ENCODE measurements around the gene NGEF.

Gene NGEF

DNA sequence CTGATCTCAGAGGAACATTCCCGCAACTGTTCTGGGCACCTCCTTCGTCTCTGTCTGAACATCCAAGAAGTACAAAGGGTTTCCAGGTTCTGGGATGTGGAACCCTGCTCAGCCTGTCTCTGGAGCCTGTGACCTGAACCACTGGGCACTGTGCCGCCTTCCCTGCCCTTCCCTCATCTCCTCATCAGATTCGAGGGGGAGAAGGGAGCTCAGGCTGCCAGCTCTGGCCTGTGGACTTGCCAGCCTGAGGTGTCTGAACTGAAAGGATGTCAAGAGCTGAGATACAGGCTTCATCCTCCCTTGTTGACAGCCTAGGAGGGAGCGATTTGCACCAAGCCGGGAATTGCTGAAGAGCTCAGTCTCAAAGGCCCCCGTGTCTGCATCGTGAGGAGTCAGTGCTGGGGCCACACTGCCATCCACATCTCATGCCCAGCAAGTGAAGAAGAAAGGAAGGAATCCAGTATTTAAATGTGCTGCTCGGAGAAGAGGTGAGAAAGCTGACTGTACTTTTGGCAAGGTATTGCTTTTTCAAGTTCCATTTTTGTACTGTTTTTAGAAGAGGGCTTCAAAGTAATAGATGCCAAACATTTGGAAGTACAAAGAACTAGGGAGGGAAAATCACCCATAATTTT lies 32.0 kb upstream of the NGEF start:
- no peak for DNase-seq

DNA sequence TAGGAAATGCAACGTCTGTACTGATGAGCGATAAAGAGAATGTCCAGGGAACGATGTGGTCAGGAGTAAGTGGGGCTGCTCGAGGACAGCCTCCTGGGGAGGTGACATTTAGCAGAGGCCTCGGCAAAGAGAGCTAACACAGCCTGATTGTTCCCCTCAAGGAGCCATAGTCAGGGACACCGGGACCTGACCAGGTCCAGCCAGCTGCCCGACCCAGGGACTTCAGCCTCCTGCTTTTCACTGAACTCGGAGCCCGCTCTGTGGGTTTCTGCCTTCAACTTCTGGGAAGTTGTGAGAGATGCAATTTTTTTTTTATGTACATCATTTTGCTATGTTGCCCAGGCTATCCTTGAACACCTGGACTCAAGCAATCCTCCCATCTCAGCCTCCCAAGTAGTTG lies 29.5 kb upstream of the NGEF start:
- no peak for DNase-seq

DNA sequence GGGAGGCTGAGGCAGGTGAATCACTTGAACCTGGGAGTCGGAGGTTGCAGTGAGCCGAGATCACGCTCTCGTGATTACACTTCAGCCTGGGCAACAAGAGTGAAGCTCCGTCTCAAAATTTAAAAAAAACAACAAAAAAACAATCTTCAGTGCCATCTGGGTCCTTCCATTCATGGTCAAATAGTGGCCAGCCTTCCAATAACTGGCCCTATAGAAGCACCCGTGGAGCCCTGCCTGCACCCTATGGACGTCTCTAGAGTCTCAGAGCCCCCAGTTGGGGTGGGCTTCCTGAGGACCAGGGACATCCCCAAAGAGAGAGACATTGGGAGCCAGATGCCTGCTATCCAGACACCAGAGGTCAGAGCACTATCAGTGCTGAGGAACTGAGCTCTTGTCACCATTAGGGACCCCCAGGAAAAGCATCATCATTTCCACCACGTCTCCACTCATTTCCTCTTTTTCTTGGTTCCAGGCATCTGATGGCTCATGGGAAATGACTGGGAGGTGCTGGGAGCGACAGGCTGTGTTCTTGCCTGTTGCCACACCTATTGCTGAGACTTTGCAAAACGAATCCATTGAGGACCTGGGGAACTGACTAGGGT lies 28.8 kb upstream of the NGEF start:
- no peak for DNase-seq

DNA sequence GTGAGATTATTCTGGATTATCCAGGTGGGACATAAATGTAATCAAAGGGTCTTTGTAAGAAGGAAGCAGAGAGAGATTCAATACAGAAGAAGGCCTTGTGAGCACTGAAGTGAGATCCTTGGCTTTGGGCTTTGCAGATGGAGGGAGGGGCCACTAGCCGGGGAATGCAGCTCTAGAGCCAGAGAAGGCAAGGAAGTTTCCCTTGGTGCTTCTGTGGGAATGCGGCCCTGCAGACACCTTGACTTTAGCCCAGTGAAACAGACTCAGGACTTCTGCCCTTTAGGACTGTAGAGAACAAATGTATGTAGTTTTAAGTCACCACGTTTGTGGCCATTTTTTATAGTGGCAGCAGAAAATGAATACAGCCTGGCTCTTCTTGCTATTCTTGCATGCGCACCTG lies 27.5 kb upstream of the NGEF start:
- DNase-seq: no peak

DNA sequence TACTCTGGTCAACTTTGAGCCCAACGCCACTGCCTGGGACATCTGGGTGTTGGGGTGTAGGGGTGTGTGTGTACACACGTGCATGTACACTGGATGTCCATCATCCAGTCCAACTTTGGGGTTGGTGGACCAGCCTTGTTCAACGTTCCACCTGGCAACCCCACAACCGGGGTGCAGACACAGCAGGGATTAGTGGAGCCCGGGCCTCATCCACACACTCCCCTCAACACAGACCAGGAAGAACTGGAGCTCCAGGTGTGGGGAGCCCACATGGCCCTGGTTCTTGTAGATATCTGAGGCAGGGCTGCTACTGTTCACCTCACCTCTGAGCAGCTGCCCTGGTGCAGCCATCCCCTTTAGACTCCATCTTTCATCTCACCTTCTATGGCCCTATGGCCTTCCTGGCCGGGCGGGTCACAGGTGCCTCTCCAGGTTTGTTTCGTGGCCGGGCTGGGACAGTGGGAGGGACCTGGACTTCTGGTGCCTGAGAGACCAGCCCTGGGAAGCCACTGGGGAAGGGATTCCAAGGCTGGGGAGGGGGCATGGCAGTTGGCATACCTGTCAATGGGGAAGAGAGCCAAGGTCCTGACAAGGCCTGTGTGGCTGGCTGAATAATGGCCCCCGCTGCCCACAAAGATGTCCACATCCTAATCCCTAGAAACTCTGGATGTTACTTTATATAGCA lies 26.9 kb upstream of the NGEF start:
- DNase-seq: no peak

DNA sequence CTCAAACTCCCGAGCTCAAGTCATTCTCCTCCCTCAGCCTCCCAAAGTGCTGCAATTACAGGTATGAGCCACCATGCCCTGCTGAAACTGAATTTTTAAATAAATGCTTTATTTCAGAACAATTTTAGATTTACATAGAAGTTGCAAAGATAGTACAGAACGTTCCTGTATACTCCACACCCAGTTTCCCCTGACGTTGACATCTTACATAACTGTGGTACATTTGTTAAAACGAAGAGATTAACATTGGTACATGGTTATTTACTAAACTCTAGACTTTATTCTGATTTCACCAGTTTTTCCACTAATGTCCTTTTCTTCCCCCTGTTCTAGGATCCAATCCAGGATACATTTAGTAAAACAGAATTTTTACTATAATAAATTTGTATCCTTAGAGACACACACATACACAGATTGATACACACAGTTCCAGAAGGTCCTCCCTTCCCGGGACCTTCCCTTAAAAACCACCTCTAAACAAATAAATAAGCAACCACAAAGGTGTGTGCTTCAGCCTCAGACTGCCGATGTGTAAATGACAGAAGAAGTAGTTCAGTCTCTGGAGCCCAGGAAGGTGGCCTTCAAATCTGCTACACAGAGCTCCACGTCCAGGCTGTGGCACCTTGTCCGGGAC lies 26.3 kb upstream of the NGEF start:
- no peak for DNase-seq

DNA sequence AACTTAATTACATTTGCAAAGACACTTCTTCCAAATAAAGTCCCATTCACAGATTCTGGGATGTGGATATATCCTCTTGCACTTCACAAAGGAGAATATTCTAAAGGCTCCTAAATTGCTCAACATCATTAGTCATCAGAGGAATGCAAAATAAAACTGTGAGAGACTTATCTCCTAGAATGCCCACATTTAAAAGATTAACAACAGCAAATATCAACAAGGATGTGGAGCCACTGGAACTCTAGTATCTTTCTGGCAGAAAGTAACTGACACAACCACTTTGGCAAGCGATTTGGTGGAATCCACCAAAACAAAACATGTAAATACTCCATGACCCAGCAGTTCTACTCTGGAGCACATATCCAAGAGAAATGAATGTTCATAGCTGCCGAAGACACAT lies 24.0 kb upstream of the NGEF start:
- no peak for DNase-seq

DNA sequence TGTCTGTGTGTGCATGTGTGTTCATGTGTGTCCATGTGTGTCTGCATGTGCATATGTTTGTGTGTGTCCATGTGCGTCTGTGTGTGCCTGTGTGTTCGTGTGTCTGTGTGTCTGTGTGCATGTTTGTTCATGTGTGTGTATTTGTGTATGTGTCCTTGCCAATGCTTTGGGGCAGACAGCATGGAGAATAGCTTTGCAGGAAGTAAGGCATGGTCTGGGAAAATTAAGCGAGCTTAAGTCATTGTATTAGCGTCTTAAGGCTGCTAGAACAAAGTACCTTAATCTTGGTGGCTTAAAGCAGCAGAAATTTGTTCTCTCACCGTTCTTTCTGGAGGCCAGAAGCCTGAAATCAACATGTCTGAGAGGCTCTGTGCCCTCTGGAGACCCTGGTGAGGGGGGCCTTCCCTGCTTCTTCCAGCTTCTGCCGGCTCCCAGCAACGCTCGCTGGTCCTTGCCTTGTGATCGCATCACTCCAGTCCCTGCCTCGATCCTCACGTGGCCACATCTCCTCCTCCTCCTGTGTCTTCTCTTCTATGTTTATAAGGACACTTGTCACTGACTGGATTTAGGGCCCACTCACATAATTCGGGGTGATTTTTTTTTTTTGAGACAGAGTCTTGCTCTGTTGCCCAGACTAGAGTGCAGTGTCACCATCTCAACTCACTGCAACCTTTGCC lies 23.2 kb upstream of the NGEF start:
- no peak for DNase-seq

DNA sequence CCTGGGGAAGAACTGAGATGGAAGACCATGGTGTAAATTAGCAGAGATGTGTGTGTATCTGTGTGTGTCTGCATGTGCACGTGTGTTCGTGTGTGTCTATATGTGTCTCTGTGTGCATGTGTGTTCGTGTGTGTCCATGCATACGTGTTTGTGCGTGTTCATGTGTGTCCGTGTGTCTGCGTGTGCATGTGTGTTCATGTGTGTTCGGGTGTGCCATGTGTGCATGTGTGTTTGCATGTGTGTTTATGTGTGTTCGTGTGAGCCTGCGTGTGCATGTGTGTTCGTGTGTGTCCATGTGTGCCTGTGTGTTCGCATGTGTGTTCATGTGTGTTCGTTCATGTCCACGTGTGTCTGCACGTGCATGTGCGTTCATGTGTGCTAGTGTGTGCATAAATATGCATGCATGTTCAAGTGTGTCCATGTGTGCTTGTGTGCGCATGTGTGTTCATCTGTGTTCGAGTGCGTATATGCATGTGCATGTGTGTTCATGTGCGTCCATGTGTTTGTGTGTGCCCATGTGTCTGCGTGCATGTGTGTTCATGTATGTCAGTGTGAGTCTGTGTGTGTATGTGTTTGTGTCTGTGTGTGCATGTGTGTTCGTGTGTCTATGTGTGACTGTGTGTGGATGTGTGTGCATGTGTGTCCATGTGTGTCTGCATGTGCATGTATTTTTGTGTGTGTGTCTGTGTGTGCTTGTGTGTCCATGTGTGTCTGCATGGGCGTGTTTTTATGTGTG lies 22.5 kb upstream of the NGEF start:
- no peak for DNase-seq

DNA sequence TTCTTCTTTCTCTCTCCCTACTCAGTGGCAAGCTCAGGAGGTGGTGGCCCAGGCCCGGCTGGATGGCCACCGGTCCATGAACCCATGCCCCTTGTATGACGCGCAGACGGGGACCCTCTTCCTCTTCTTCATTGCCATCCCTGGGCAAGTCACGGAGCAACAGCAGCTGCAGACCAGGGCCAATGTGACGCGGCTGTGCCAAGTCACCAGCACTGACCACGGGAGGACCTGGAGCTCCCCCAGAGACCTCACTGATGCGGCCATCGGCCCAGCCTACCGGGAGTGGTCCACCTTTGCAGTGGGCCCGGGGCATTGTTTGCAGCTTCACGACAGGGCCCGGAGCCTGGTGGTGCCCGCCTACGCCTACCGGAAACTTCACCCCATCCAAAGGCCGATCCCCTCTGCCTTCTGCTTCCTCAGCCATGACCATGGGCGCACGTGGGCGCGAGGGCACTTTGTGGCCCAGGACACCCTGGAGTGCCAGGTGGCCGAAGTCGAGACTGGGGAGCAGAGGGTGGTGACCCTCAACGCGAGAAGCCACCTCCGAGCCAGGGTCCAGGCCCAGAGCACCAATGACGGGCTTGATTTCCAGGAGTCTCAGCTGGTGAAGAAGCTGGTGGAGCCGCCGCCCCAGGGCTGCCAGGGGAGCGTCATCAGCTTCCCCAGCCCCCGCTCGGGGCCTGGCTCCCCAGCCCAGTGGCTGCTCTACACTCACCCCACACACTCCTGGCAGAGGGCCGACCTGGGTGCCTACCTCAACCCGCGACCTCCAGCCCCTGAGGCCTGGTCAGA lies 21.2 kb upstream of the NGEF start:
- DNase-seq: no peak

DNA sequence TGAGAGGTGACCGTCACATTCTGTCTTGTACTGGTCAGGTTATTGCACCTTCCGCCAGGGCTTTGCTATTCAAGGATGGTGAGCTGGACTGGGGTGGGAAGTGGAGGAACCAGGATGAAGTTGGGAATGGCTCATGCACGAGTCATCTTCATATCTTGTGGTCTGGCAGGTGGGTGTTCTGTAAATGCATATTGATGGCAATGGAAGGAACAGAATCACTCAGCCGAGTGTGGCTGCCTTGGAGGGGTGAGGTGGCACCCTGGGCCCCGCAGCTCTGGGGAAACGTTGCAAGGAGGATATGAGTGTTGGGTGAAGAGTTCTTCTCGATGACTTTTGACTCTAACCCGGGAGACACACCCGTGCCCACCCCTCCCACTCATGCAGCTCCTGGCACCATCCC lies 20.6 kb upstream of the NGEF start:
- no peak for DNase-seq

DNA sequence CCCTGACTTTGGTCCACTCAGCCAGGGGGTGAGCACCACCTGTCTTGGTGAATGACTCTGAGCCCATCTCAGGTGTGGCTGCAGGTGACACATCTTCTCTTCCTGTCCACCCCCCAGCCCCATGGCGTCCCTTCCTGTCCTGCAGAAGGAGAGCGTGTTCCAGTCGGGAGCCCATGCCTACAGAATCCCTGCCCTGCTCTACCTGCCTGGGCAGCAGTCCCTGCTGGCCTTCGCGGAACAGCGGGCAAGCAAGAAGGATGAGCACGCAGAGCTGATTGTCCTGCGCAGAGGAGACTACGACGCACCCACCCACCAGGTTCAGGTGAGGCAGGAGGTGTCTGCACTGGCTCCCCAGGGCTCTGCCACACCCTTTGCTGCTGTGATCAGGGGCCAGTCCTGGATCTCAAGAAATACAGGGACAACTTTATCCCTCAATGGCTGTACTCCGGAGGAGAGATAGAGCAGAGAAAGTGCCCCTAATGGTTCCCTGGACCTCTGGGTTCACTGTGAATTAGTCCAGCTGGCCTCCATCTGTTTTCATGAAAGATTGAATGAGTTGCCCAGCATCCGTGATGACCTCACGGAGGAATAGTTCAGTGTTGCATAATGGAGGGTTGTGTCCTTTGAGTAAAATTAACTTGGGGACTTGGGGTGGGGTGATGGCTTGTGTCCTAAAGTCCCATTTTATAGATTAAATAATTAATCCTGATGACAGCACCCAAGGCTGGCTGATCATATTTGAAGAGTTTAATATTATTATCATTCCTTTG lies 19.7 kb upstream of the NGEF start, which contains the start of gene NEU2:
NEU2 (plus strand) TSS at position 122 of the 770 bp plus-strand sequence; CDS start at position 122, 0 bp downstream.
- no peak for DNase-seq

DNA sequence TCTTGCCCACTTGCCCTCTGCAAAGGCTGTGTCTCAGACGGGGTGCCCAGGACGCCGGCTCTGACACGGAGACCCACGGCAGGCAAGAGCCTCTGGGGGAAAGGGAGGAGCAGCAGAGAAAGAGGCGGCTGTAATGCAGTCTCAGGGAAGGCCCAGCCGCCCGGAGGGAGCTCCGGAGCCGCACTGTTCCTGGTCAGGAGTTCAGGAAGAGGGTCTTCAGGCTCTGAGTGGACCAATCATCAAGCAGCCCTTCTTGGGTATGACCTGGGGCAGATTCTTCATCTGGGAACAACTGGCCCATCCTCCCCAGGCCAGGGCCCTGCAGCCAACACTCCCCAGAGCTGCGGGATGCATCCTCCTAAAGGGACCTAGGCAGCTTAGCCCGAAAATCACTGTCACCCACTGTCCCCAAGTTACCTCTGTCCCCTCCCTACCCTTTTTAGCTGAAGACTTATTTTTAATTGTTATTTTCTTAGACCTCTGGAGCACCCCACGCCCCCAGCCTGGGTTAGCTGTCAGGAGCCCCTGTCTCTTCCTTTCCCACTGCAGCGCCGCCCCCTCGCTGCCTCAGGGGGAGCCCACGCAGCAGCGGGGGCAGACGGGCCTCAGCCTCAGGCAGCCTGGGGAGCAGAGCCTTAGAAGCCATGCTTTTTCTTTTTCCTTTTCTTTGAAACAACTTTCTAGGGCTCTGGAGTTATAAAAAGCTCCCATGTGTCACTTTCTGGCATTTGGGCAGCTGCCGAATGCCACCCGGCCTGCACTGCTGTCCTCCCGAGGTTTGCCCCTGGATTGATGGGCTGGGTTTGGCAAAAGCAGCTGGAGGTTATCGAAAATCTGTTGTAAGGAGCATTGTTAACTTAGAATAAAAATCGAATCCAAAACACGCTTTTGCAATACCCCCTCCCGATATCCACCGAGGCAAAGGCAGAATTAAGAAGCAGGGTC lies 18.8 kb upstream of the NGEF start:
- no peak for DNase-seq

DNA sequence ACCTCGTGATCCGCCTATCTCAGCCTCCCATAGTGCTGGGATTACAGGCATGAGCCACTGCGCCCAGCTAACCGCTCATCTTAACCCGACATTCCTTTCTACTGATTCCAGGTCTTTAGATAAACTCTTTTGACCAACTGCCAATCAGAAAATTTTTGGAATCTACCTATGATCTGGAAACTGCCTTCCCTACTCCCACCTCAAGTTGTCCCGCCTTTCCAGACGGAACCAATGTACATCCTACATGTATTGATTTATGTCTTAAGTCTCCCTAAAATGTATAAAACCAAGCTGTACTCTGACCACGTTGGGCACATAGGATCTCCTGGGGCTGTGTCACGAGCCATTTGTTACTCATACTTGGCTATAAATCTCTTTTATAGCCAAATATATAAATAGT lies 16.3 kb upstream of the NGEF start:
- DNase-seq: no peak

DNA sequence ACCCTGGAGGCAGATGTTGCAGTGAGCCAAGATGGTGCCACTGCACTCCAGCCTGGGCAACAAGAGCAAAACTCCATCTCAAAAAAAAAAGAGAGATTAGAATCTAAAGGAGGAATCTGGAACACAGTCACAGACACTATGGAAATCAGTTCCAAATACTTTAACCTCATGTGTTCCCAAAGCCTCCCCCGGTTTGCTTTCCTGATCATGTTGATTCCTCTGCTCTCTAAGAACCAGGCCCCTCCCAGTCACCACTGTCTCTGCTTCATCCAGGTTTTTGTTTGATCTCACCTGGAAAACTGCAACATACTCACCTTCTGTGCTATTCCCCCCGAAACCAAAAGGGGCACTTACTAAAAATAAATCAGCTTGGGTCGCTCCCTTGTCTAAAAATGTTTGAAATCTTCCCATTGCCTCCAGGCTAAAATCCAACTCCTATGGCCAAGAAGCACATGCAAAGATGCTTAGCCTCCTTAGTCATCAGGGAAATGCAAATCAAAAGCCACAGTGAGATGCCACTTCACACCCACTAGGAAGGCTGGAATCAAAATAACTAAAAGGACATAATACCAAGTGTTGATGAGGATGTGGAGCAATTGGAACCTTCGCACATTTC lies 13.2 kb upstream of the NGEF start:
- no peak for DNase-seq

DNA sequence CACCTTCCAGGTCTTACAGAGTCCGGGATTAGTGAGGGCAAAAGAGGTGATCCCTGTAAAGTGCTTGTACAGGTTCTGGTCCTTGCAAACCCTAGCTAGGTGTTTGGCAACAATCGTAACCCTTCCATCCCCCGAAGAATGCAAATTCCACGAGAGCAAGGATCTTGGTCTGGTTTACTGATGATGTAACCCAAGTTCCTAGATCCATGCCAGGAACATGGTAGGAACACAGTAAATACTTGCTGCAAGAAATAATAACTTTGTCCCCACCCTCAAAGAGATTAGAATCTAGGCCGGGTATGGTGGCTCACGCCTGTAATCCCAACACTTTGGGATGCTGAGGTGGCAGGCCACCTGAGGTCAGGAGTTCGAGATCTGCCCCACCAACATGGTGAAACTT lies 12.7 kb upstream of the NGEF start:
- DNase-seq: no peak

DNA sequence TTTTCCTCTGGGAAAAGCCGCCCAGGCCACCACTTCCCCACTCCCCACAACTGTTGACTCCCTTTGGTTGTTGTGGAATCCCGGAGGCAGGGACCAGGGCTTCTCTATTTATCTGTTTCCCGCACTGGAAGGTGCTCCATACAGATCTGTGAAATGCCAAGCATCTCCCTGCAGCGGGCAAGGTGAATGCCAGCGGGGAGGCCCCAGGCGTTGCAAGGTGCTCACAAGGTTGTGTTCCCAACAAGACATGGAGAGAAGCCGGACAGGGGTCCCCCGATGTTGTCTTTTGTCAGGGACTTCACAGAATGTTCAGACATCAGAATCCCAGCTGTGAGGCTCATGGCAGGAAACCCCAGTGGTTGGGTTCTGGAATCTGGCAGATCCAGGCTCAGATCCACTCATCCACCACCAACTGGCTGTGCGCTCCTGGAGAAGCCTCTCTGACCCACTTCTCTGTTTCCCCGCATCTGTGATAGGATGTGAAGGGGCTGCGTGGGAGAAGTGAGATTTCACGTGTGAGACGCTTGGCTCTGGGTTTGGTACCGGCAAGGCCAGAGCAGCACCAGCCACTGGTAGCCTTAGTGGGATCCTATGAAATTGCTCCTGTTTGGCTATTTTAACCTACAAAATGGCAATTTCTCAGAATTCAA lies 10.8 kb upstream of the NGEF start:
- no peak for DNase-seq

DNA sequence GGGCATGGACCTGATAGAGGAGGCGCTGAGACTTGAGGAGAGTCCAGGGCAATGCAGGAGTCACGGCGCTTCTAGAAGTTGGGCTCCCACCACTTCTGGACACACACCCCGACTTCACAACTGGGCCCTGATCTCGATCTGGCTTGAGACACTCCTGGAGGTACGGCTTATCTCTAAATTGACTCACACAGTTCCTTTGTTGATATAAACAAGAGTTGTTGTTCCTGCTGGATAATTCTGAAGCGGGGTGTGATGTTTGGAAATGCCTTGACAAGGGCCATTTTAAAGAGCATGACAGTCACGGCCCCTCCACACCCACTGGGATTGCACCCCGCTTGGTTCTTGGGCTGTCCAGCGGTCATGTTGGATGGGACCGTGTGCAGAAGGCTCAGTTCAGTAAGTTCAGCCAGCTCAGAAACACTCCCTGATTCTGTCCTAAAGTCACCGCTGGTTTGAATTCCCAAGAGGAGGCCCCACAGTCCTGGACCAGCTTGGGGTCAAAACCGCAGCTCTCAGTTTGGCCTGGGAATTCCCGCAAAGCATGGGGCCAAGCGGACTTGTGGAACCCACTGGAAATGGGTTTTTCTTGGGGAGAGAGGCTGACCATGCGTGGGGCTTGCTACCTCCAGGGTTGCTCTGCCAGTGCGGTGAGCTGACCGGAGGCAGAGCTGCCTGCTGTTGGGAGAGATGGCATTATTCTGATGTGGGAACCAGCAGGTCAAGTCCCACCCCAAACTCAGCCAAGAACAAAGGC lies 10.1 kb upstream of the NGEF start:
- no peak for DNase-seq

Measured in central memory CD4-positive, alpha-beta T cell (primary cell).